Rectal smooth muscle tissue (tissue), 1 donor: Measurements from ENCODE around the gene MFRP.
"Not testable (repeated sequence)": the region's sequence is repeated elsewhere in the genome, so short reads cannot be mapped to it uniquely, and the experiment has no call there.

ENCODE experiments used
- H3K27ac ChIP-seq: one replicate; pipeline ENCODE4 v1.7.0; 2013; ENCODE audit warnings: low read depth, low read length, inconsistent platforms
- H3K27me3 ChIP-seq: one replicate; pipeline ENCODE4 v1.7.0; 2013; ENCODE audit warnings: low read length; ENCODE audit not compliant: control insufficient read depth, insufficient read depth
- H3K36me3 ChIP-seq: one replicate; pipeline ENCODE4 v1.7.0; 2013; ENCODE audit warnings: low read length; ENCODE audit not compliant: control insufficient read depth, insufficient read depth
- H3K4me1 ChIP-seq: one replicate; pipeline ENCODE4 v1.7.0; 2013; ENCODE audit warnings: low read length; ENCODE audit not compliant: control insufficient read depth, insufficient read depth
- H3K4me3 ChIP-seq: one replicate; pipeline ENCODE4 v1.7.0; 2013; ENCODE audit warnings: low read length
- H3K9ac ChIP-seq: one replicate; pipeline ENCODE4 v1.7.0; 2013; ENCODE audit warnings: low read length

Gene MFRP

DNA sequence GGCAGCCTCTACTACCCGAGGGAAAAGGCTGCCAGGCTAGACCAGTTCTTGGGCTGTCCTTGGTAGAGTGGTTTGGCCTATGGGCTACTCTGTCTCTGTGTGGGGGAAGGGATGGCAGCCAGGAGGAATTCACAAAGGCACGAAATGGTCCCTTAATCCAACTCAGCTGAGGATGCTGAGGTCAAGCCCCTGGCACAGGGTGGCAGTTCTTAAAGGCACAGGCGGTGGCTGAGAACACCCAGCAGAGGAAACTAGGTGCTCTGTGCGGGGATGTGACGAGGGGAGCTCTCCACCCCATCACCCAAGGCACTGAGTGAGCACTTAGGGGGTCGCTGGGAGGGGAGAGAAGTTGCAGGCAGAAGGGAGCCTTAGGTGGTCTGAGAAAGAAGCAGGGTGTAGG is at the start of gene MFRP:
Gene MFRP (minus strand): TSS at position 101 of the 400 bp plus-strand sequence. CDS start 192 bp downstream, outside the sequence.
- H3K9ac ChIP-seq: no peak within 1 kb of the TSS
- no peaks in the 10 kb centered on the region for H3K36me3 ChIP-seq
- H3K4me3 ChIP-seq: no peak within 1 kb of the TSS
- H3K27ac ChIP-seq: no peak within 1 kb of the TSS
- no peaks in the 10 kb centered on the region for H3K4me1 ChIP-seq
- H3K27me3 ChIP-seq: peaks cover 8% of the 10 kb centered on the region

DNA sequence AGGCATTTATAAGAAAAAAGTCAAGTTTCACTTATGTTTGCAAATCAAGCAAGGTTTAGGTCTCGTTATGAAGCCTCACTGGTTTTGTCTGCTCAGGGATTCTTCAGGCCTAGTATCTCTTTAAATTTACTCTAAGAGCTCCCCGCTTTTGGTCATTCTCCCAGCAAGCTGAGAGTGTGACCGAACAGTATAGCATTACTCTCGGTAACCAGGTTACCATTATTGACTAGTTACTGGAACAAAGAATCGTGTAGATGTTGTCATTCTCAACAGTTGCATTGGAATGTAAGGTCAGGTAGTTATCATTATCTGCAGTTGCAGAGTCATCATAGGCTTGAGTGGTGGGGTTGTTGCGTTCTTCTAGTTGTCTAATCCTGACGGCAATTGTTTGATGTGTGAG is 44.8 kb upstream of the MFRP start:
- Histone ChIP-seq H3K27ac (no peak overlapping the region), H3K4me3 (no peak overlapping the region), H3K36me3 (no peaks in the 10 kb centered on the region), H3K27me3 (no peaks in the 10 kb centered on the region), H3K4me1 (no peaks in the 10 kb centered on the region), H3K9ac (no peak overlapping the region)

DNA sequence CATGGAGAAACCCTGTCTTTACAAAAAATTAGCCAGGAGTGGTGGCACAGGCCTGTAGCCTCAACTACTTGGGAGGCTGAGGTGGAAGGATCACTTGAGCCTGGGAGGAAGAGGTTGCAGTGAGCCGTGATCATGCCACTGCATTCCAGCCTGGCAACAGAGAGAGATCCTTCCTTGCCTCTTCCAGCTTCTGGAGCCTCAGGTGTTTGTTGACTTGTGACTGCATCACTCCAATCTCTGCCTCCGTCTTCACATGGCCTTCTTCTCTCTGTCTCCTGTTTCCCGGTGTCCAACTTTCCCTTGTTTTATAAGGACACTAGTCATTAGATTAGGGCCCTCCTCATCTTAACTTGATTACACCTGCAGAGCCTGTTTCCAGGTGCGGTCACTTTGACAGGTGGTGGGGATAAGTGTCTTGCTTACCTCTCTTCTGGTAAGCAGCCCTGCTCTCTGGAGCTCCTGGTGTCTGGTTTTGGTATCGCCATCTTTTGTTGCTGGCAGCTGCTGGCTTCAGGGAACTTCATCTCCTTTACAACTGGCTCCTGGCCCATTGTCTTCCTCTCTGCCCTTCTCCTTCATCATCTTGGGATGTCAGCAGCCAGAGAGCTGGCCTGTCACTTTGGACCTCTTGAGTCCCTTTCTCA is 43.2 kb upstream of the MFRP start:
- Histone ChIP-seq H3K36me3 (no peaks in the 10 kb centered on the region), H3K4me3 (no peak overlapping the region)

DNA sequence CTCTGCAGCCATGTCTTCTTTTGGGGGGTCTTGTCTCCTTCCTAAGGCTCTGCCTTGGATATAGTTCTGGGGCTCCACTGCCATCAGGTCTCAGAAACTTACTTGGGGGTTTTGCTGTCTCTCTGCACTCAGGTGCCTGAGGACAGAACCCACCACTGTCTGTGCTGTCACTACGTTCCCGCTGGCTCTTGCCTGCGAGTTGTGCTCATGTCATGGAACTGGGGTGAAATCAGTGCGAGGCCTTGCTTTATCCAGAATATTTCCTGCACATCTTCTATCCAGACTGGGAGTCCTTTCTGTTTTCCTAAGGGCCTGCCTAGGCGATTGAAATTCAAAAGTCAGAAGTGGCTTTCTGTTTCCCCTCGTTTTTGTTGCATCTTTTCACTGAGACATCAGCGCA is 41.6 kb upstream of the MFRP start:
- no peaks in the 10 kb centered on the region for H3K27me3 ChIP-seq
- H3K36me3 ChIP-seq: no peaks in the 10 kb centered on the region
- H3K27ac ChIP-seq: no peak overlapping the region
- H3K4me3 ChIP-seq: no peak overlapping the region
- H3K9ac ChIP-seq: no peak overlapping the region
- no peaks in the 10 kb centered on the region for H3K4me1 ChIP-seq

More for the DNA sequence above, 43.2 kb upstream of the MFRP start:
- H3K27ac ChIP-seq: no peak overlapping the region
- no peaks in the 10 kb centered on the region for H3K27me3 ChIP-seq
- H3K4me1 ChIP-seq: no peaks in the 10 kb centered on the region
- H3K9ac ChIP-seq: no peak overlapping the region

DNA sequence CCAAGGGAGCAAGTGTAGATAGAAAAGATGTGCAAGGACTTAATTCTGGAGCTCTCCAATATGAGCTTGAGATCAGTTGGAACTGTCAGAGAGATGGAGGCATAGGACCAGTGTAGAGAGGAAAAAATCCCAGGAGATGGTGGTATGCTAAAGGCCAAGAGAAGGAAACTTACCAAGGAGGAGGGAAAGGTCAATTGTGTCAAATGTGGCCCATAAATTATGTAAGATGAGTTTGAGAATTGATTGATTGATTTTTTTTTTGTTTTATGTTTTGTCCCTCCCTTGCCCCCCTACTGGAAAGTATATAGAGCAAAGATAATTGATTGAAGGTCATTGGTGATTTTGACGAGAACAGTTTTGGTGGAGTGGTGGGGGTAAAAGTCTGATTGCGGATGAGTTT is 37.8 kb upstream of the MFRP start:
- peaks cover 12% of the 10 kb centered on the region for H3K4me1 ChIP-seq

DNA sequence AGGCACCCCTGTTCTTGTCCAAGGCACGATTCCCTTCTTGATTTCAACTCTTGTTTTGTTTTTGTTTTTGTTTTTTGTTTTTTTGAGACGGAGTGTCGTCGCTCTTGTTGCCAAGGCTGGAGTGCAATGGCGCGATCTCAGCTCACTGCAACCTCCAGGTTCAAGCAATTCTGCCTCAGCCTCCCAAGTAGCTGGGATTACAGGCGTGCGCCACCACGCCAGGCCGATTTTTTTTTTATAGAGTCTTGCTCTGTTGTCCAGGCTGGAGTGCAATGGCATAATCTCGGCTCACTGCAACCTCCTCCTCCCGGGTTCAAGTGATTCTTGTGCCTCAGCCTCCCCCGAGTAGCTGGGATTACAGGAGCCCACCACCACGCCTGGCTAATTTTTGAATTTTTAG is 36.0 kb upstream of the MFRP start:
- H3K36me3 ChIP-seq, H3K27me3 ChIP-seq, H3K27ac ChIP-seq, H3K9ac ChIP-seq: not testable (repeated sequence)
- Histone ChIP-seq H3K4me1 (peaks cover 12% of the 10 kb centered on the region), H3K4me3 (peak overlapping the region; percentile 81)

More for the DNA sequence above, 37.8 kb upstream of the MFRP start:
- no peak overlapping the region for H3K4me3 ChIP-seq
- H3K27ac ChIP-seq: no peak overlapping the region
- H3K36me3 ChIP-seq: no peaks in the 10 kb centered on the region
- H3K27me3 ChIP-seq: no peaks in the 10 kb centered on the region
- no peak overlapping the region for H3K9ac ChIP-seq

DNA sequence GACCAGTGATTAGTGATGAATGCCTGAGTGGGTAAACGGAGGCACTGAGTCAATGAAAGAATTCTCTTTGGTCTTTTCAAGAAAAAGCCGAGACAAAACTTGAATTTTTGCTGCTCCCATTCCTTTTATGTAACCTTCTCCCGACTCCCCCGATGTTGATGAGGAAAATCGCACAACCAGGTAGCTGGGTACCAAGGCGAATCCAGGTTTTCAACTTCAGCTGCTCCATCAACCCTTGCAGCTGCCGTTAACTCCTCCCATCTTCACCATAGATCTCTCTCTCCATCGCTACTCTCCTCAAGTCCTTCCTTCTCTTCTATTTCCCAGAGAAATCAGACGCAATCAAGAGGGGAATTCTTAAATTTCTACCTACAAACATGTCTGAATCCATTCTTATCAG is 35.6 kb upstream of the MFRP start:
- H3K27me3 ChIP-seq: no peaks in the 10 kb centered on the region
- peaks cover 12% of the 10 kb centered on the region for H3K4me1 ChIP-seq
- no peaks in the 10 kb centered on the region for H3K36me3 ChIP-seq
- H3K9ac ChIP-seq: no peak overlapping the region
- peak overlapping the region; percentile 81 for H3K4me3 ChIP-seq
- no peak overlapping the region for H3K27ac ChIP-seq

DNA sequence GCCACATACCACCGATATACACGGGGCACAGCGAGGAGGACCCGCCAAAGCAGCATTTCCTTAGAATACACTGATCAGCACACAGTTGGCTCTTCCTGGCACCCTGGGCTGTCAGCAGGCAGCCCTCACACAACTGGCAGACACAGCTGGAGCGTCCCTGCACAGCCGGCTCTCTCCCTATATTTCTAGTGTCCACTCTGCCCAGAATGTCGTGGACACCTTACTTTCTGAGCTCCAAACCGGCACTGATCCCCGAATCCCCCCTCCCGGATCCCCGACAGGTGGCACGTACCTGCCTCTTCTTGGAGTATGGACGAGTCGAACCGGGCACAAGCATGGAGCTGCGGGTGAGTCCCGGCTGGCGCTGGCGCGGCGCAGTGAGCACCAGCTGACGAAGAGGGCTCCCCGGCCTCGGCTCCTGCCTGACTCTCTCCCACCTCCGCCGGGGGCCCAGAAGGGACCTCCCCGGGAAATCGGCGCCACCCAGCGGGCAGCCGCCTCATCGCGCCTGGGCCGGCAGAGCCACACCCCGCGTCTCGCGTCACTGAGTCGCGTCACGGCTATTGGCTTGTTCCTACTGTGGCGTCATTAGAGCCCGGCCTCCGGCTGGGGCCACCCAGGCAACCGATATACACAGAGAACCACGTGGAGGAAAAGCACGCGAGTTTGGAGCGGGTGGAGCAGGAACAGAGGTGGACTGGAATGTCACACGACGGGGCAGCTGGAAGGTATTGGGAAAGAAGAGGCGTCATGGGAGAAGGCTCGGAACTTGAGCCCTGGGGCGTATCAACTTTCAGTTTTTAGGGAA is 34.9 kb upstream of the MFRP start, which contains the start of gene USP2:
Gene USP2 (minus strand): TSS at position 510 of the 808 bp plus-strand sequence. CDS start 8,210 bp downstream, outside the sequence.
- Histone ChIP-seq H3K4me3 (peak within 1 kb of the TSS; percentile 81), H3K27ac (no peak within 1 kb of the TSS)

DNA sequence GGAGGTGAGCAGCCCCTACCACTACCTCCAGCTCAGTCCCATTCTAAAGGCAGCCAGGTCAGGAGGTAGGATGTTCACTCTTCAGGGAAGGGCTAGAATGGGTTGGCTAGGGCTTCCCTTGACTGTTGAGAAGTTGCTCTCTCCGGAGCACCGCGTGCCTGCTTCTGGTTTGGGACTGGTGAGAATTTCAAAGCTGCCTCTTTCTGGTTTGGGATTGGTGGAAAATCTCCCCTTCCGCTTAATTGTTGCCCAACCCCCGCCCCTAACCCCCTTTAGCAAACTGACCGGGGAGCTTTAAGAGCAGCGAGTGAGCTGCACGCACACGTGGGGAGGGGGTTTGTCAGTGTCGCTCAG is 34.3 kb upstream of the MFRP start:
- Histone ChIP-seq H3K36me3 (no peaks in the 10 kb centered on the region), H3K27ac (no peak overlapping the region), H3K27me3 (no peaks in the 10 kb centered on the region), H3K4me3 (peak overlapping the region; percentile 81), H3K4me1 (peaks cover 12% of the 10 kb centered on the region), H3K9ac (peak overlapping the region; percentile 3)

More for the DNA sequence above, 34.9 kb upstream of the MFRP start, which contains the start of gene USP2:
- H3K36me3 ChIP-seq: no peaks in the 10 kb centered on the region
- peak within 1 kb of the TSS; percentile 3 for H3K9ac ChIP-seq
- H3K27me3 ChIP-seq: no peaks in the 10 kb centered on the region
- H3K4me1 ChIP-seq: peaks cover 12% of the 10 kb centered on the region

DNA sequence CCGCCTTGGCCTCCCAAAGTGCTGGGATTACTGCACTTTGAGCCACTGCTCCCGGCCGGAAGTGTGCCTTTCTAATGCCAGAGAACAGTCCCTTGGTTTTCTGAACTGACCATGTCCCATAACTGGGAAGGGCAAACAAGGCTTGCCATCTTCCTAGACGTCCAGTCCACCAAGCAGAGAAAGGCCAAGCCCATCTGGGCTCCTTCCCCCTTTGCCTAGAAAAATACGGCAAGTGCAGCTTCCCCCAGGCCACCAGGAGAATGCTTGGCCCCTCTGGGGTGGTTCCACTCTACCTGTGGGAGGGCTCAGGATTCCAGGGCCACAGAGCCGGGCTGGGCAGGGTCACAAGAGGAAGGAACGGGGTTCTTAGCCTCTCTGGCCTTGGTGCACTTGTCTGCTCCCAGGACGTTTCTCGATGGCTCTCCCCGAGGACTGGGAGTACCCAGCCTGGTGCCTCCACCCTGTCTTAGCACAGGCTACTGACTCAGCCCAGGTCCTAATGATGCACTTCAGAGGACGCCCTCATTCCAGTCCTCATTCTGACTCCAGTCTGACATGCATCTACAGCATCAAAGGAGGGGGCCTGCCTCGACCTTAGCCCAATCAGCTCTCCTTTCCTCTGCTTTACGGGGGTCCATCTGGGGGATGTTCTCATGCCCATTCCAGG is 33.8 kb upstream of the MFRP start:
- no peak overlapping the region for H3K27ac ChIP-seq
- H3K4me1 ChIP-seq: peaks cover 12% of the 10 kb centered on the region
- no peak overlapping the region for H3K4me3 ChIP-seq
- H3K9ac ChIP-seq: no peak overlapping the region
- H3K36me3 ChIP-seq: no peaks in the 10 kb centered on the region
- H3K27me3 ChIP-seq: no peaks in the 10 kb centered on the region

DNA sequence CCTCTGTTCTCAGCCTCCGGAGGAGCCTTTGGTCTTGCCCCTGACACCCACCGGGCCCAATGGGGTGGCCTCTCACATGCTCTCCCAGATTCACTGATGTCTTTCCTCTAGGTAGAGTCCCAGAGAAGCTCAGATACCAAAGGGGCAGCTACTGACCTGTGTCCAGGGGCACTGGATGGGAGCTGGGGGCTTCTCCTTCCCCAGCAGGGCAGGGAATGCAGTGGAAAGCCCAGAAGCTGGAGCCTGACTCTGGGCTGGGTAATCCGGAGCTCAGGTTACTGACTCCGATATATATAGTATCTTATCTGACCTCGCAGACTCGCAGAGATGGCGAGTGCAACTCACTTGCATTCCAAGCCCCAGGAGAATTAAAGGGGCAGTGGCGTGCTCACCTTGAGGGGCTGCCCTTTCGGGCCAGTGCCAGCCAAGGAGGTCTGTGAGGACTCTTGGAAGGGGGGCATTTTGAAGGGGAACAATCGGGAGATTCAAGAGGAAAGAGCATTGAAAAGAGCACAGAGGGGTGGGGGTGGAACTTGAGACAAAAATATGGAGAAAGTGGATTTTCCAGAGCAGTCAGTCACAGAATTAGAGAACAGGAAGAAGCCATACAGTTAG is 32.5 kb upstream of the MFRP start:
- peaks cover 12% of the 10 kb centered on the region for H3K4me1 ChIP-seq
- no peak overlapping the region for H3K4me3 ChIP-seq
- H3K27ac ChIP-seq: no peak overlapping the region
- H3K36me3 ChIP-seq: no peaks in the 10 kb centered on the region
- no peaks in the 10 kb centered on the region for H3K27me3 ChIP-seq
- H3K9ac ChIP-seq: no peak overlapping the region

DNA sequence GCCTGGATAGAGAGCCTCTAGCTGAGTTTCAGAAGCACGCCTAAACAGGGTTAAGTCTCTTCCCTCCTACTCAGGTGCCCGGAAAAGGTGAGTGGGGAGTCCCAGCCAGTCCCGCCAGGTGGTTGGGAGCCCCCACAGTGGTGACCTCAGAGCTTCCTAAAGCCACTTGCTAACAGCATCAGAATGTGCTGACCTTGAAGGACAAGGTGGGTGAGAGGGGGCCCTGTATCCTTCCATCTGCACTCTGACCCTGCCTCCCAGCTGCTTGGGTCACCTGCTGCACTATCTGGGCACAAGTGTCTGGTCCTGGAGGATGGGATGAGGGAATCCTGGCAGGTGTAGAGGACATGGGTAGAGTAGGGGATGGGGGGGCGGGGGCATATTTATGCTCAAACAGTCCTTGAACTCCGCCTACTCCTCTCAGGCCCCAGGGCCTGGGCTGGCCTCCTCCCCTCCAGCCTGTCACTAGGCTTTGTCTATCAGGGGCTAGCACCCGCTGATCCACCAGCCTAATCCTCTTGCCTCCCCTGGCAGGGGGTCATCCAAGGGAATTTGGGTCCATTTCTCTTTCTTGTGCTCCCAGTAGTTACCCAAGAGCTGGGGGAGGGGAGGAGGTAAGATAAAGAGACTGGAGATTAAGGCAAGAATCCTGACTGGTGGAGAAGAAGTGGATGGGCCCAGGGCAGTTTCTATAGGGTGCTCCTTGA is 31.6 kb upstream of the MFRP start:
- Histone ChIP-seq H3K27me3 (no peaks in the 10 kb centered on the region), H3K9ac (no peak overlapping the region), H3K27ac (no peak overlapping the region), H3K36me3 (no peaks in the 10 kb centered on the region), H3K4me3 (no peak overlapping the region), H3K4me1 (peaks cover 12% of the 10 kb centered on the region)
